Gastrocnemius medialis (tissue), 4 donors: ENCODE results near the gene APH1B.

ENCODE experiments used
- POLR2A ChIP-seq, 2 donors: fragments of 450-650 bp; IDR thresholded peaks; one replicate each; pipeline ENCODE4 v1.6.1; 2017; ENCODE audit warnings: antibody characterized with exemption in 2 of 2, mild to moderate bottlenecking in 2 of 2, moderate library complexity in 2 of 2
- TF ChIP-seq, protein P1 (sequence below), 5 experiments: fragments of 450-650 bp in 3 of 5; fragments of 200-600 bp in 2 of 5; sonication (generic) in 2 of 5; IDR thresholded peaks in 4 of 5; conservative IDR thresholded peaks in 1 of 5; 1 replicate in 4 of 5; 2 replicates in 1 of 5; pipeline ENCODE4 v1.5.1; 2016 to 2019; ENCODE audit warnings: antibody characterized with exemption in 5 of 5, mild to moderate bottlenecking in 3 of 5, moderate library complexity in 3 of 5

DNA sequence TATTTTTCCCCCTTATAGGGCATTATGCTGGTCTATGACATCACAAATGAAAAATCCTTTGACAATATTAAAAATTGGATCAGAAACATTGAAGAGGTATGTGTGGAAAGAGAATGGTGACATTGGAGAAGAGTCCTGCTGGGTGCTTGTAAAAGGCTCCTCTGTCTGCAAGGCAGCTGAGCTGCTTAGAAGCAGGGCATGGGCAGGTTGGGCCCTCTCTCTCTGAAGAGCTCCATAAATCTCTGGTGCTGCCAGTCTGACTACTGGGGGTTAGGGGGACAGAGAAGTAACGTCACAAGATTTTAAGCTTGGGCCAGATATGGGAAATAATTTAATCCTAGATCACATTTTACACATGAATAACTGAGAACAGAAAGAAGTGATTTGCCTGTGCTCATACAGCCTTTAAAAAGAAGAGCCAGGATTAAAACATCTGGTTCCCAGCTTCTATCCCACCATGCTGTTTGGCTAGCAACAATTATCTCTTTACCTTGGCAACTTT is 21.9 kb upstream of the APH1B start:
- no peak for TF ChIP-seq POLR2A (IDR thresholded peaks at IDR 0.05)
- TF ChIP-seq, protein P1, sequence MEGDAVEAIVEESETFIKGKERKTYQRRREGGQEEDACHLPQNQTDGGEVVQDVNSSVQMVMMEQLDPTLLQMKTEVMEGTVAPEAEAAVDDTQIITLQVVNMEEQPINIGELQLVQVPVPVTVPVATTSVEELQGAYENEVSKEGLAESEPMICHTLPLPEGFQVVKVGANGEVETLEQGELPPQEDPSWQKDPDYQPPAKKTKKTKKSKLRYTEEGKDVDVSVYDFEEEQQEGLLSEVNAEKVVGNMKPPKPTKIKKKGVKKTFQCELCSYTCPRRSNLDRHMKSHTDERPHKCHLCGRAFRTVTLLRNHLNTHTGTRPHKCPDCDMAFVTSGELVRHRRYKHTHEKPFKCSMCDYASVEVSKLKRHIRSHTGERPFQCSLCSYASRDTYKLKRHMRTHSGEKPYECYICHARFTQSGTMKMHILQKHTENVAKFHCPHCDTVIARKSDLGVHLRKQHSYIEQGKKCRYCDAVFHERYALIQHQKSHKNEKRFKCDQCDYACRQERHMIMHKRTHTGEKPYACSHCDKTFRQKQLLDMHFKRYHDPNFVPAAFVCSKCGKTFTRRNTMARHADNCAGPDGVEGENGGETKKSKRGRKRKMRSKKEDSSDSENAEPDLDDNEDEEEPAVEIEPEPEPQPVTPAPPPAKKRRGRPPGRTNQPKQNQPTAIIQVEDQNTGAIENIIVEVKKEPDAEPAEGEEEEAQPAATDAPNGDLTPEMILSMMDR (IDR thresholded peaks at IDR 0.05 in 4 of 5, conservative IDR thresholded peaks at IDR 0.05 in 1 of 5), result no peak
